HepG2 (cell line): ENCODE measurements around the gene IFI35. TPM values are rescaled to one million over a fixed set of nuclear protein-coding genes. Genes with fewer than 3 reads are reported as not detected.

Experiments used
- ATAC-seq: fragments of 200-7000 bp; cut with Tn5 transposase; 3 replicates; pipeline ENCODE4 v1.9.1; 2020; ENCODE audit warnings: mild to moderate bottlenecking, moderate library complexity
- BruUV-seq: library from RNA; stranded (reverse); fragments of 400-500 nt; replicated peaks from 2 replicates; lab custom pipeline; 2021; lab: Mats Ljungman, UMichigan
- CTCF ChIA-PET: fragments of 300-600 bp; formaldehyde crosslinking; extraction: SDS; loops from one replicate; lab custom pipeline; 2021; ENCODE audit warnings: low total read pairs, inconsistent platforms, low intra/inter-chr PET ratio; lab: Yijun Ruan, JAX
- POLR2A ChIA-PET: fragments of 350-600 bp; sonication (Branson Sonifier 250); formaldehyde crosslinking; loops from one replicate; lab custom pipeline; 2020; ENCODE audit warnings: antibody characterized with exemption, inconsistent platforms; lab: Yijun Ruan, JAX
- DNase-seq: peaks from one replicate; pipeline ENCODE4 v3.0.0-alpha.2; 2015; ENCODE audit warnings: low spot score
- FAIRE-seq: peaks from 3 replicates; lab custom pipeline; 2011; peaks lifted over from hg19 to GRCh38; lab: Jason Lieb, UNC
- H2AFZ ChIP-seq: one replicate; pipeline ENCODE4 v1.6.1; 2011; ENCODE audit warnings: low read length, inconsistent platforms
- H3K27ac ChIP-seq: fragments of 300-600 bp; 3 replicates; pipeline ENCODE4 v1.8.0; 2011; ENCODE audit warnings: mixed run types, mild to moderate bottlenecking, mixed read lengths, low read length, inconsistent platforms; ENCODE audit not compliant: insufficient read depth; ENCODE audit errors: extremely low read length
- H3K27me3 ChIP-seq, 2 experiments: fragments of 200-600 bp in 1 of 2; 2 replicates in 1 of 2; 3 replicates in 1 of 2; pipeline versions ENCODE4 v1.6.0 to v1.8.0; 2011; ENCODE audit warnings: low read length in 2 of 2, mild to moderate bottlenecking in 2 of 2, moderate library complexity in 2 of 2, inconsistent platforms in 1 of 2; ENCODE audit not compliant: insufficient read depth in 2 of 2, control insufficient read depth in 1 of 2
- H3K36me3 ChIP-seq, 2 experiments: fragments of 200-600 bp in 1 of 2; replicated peaks in 1 of 2; 2 replicates in 1 of 2; 3 replicates in 1 of 2; pipeline versions ENCODE4 v1.5.1 to v1.8.0; 2011; ENCODE audit warnings: low read length in 2 of 2, inconsistent platforms in 1 of 2; ENCODE audit not compliant: insufficient read depth in 2 of 2, control insufficient read depth in 1 of 2
- H3K4me1 ChIP-seq: 2 replicates; pipeline ENCODE4 v1.5.1; 2012; ENCODE audit warnings: low read length, inconsistent platforms; ENCODE audit not compliant: insufficient read depth
- H3K4me2 ChIP-seq: 2 replicates; pipeline ENCODE4 v1.6.0; 2011; ENCODE audit warnings: low read depth, low read length, inconsistent platforms
- H3K4me3 ChIP-seq, 3 experiments: fragments of 200-600 bp in 1 of 3; sonication (generic), shearing (Covaris generic) in 1 of 3; replicated peaks in 1 of 3; 2 replicates each; pipeline ENCODE4 v1.5.1; 2011 to 2016; ENCODE audit warnings: low read length in 3 of 3, inconsistent platforms in 2 of 3, low read depth in 2 of 3, mild to moderate bottlenecking in 2 of 3, control low read depth in 1 of 3, mixed read lengths in 1 of 3; ENCODE audit not compliant: insufficient read depth in 1 of 3
- H3K79me2 ChIP-seq: one replicate; pipeline ENCODE4 v1.6.1; 2011; ENCODE audit warnings: low read length, inconsistent platforms; ENCODE audit not compliant: insufficient read depth
- H3K9ac ChIP-seq: 2 replicates; pipeline ENCODE4 v1.6.0; 2011; ENCODE audit warnings: mild to moderate bottlenecking, low read depth, low read length, inconsistent platforms; ENCODE audit not compliant: insufficient read depth
- H3K9me3 ChIP-seq: 2 replicates; pipeline ENCODE4 v1.5.1; 2012; ENCODE audit warnings: mild to moderate bottlenecking, low read length
- H4K20me1 ChIP-seq: 2 replicates; pipeline ENCODE4 v1.6.0; 2011; ENCODE audit warnings: inconsistent platforms, mild to moderate bottlenecking, low read length, moderate library complexity; ENCODE audit not compliant: insufficient read depth
- CEBPB ChIP-seq: IDR thresholded peaks from 2 replicates; pipeline ENCODE4 v1.6.1; 2011; ENCODE audit warnings: low read depth, low read length, improper control_type of control experiment, borderline replicate concordance
- ETV6 ChIP-seq: sonication (generic); formaldehyde crosslinking; conservative IDR thresholded peaks from 2 replicates; pipeline ENCODE4 v1.4.0; 2020; ENCODE audit warnings: missing genetic modification reagents
- KDM5B ChIP-seq: sonication (generic); formaldehyde crosslinking; IDR thresholded peaks from 2 replicates; pipeline ENCODE4 v1.4.0; 2020; ENCODE audit warnings: missing genetic modification reagents, mild to moderate bottlenecking, borderline replicate concordance
- KLF6 ChIP-seq: IDR thresholded peaks from 2 replicates; pipeline ENCODE4 v1.8.0; 2016; ENCODE audit warnings: missing biosample characterization, missing genetic modification reagents
- SOX6 ChIP-seq, 2 experiments: fragments of 450-650 bp in 1 of 2; sonication (generic) in 1 of 2; formaldehyde crosslinking in 1 of 2; IDR thresholded peaks; 2 replicates each; pipeline versions ENCODE4 v1.4.0 to v1.6.1; 2017 to 2020; ENCODE audit warnings: antibody characterized with exemption in 1 of 2, mild to moderate bottlenecking in 1 of 2, missing genetic modification reagents in 1 of 2
- ZFP36L2 ChIP-seq: sonication (generic); formaldehyde crosslinking; IDR thresholded peaks from 2 replicates; pipeline ENCODE4 v1.4.0; 2020; ENCODE audit warnings: missing genetic modification reagents
- ZNF143 ChIP-seq: sonication (generic); formaldehyde crosslinking; IDR thresholded peaks from 2 replicates; pipeline ENCODE4 v1.4.0; 2020; ENCODE audit warnings: missing genetic modification reagents
- ZNF878 ChIP-seq: sonication (generic); formaldehyde crosslinking; IDR thresholded peaks from 2 replicates; pipeline ENCODE4 v1.8.1; 2023; ENCODE audit warnings: mild to moderate bottlenecking, missing genetic modification reagents, moderate library complexity
- WGBS: methylation state at CpG from one replicate; pipeline ENCODE4 v1.1.6; 2017; ENCODE audit warnings: low lambda C conversion rate; 5-methylcytosine and 5-hydroxymethylcytosine counted together
- in situ Hi-C: cut with HindIII; loops from 2 replicates; pipeline ENCODE4 v1.10.0; 2017; ENCODE audit warnings: low pct_unique_long_range_greater_than_20kb; ENCODE audit not compliant: extremely low pct_ligation_motif_present
- intact Hi-C: fragments of 100-400 bp; cut with micrococcal nuclease; formaldehyde crosslinking; loops from one replicate; pipeline ENCODE4 v1.10.0; 2022; ENCODE audit not compliant: unreplicated experiment
- polyA plus RNA-seq, 8 experiments: library from polyadenylated mRNA; depleted of rRNA in 3 of 8; stranded (reverse) in 7 of 8; unstranded in 1 of 8; fragments of >200 nt; fragmentation: Illumina TruSeq in 4 of 8; extraction: Trizol in 4 of 8; gene quantifications; 2 replicates each; pipeline versions ENCODE4 v1.2.1 to v1.2.3, GENCODE V29; 2011 to 2016; ENCODE audit warnings: low read depth in 4 of 8, missing spikeins in 1 of 8, mixed read lengths in 1 of 8; ENCODE audit not compliant: insufficient read depth in 1 of 8
- total RNA-seq, 5 experiments: library from RNA; depleted of rRNA; stranded (reverse); fragments of >200 nt; fragmentation: Illumina TruSeq; extraction: Trizol; gene quantifications; 2 replicates each; pipeline ENCODE4 v1.2.3, GENCODE V29; 2016; ENCODE audit warnings: low read depth in 1 of 5

The IFI35 gene
- total and polyA plus RNA-seq, 2 of the 13 experiments (the other 11 are each of a cell fraction or from before 2014, with no cell fraction given) = 28.9 to 38.1 TPM

DNA sequence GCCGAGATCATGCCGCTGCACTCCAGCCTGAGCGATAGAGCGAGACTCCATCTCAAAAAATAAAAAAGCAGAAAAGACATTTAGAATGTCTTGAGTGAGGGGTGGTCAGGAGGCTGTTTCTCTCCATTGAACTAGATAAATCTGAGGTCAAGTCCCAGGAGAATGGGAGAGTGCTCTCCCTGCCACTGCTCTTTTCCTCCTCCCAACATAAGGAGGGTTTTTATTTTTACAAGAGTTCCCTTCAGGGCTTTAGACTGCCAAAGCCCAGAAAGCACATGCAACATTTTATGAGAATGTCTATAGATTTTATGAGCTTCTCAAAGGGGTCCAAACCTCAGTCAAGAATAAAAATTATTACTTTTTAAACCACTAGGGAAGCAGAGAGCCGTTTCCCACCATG is 20.0 kb downstream of the IFI35 start:
- Histone ChIP-seq H3K4me3 (no peak overlapping the region), H3K4me2 (no peak overlapping the region), H4K20me1 (no peaks in the 10 kb centered on the region), H2AFZ (no peak overlapping the region), H3K9me3 (no peaks in the 10 kb centered on the region), H3K27me3 (no peaks in the 10 kb centered on the region; a peak in 1 of 5 replicates), H3K9ac (no peak overlapping the region), H3K4me1 (peaks cover 54% of the 10 kb centered on the region), H3K27ac (no peak overlapping the region), H3K79me2 (peaks cover 1% of the 10 kb centered on the region), H3K36me3 (no peaks in the 10 kb centered on the region)
- in situ Hi-C loops = no loop called here
- 74% methylated on average over 5 of the region's 5 CpGs for WGBS
- ATAC-seq (no peak), DNase-seq (no peak), FAIRE-seq (no peak)
- ChIA-PET POLR2A (interaction anchor here (1.4 to 3.6 kb wide), 5 partner anchors 15 to 185 kb away, joined by 3 to 16 read pairs (median 5); partner anchors contain the start of genes RPL27 and TMEM106A), CTCF (no interaction called here)
- intact Hi-C loops = no loop called here
- no TSS peak for BruUV-seq
- TF ChIP-seq SOX6 (IDR thresholded peaks at IDR 0.05) (no peak), SOX6 (CRISPR knock-in tag; IDR thresholded peaks at IDR 0.05) (no peak), ZNF878 (CRISPR knock-in tag) (no peak), ZNF143 (no peak), CEBPB (no peak), KLF6 (no peak)

DNA sequence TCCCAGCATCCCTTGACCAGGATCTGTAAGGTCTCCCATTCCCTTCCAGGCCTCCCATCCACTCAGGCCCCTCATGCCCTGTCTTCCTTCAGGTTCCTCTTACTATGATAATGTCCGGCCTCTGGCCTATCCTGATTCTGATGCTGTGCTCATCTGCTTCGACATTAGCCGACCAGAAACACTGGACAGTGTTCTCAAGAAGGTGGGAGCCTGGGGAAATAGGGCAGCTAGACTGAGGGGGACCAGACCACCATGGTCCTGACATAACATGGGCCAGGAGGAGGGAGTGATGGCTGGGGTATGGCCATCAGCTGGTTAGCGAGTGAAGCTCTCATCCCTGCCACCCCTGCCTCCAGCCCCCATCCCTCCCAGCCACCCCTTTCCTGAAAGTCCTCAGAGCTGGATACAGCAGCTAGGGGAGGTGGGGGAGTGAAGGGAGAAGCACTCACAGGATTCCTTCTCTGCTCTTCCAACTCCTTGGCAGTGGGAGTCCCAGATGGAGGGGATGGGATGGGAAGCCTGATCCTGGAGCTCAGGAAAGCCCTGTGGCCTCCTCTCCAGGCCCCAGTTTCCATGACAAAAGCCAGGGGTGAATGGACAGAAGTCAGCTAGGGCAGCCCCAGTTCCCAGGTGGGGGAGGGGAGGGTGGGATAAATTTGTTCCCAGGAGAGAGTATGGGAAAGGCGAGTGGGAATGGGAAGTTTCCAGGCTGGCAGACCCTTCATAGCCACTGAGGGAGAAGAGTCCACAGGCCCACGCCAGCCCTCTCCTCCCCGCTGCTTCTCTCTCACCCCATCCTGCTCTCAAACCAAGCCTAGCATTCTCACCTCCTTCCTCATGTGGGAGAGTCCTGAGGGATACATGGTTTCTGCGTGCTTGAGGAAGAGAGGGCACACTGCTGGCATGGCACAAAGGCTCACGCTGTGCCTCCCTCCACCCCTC is 20.8 kb downstream of the IFI35 start:
- Histone ChIP-seq H3K27me3 (no peaks in the 10 kb centered on the region), H3K79me2 (no peaks in the 10 kb centered on the region), H2AFZ (no peak overlapping the region), H3K27ac (no peak overlapping the region), H4K20me1 (no peaks in the 10 kb centered on the region), H3K4me2 (peak overlapping the region; percentile 92), H3K36me3 (no peaks in the 10 kb centered on the region), H3K9me3 (no peaks in the 10 kb centered on the region), H3K4me1 (peaks cover 54% of the 10 kb centered on the region), H3K4me3 (no peak overlapping the region)
- DNase-seq = no peak
- FAIRE-seq = no peak
- in situ Hi-C loops (no loop called here), intact Hi-C loops (loop anchor here (2.0 kb wide), 1 partner anchor 41 kb away; no protein-coding TSS in a partner anchor)
- POLR2A ChIA-PET = interaction anchor here (1.0 to 3.9 kb wide), 7 partner anchors 12 to 289 kb away, joined by 3 to 22 read pairs (median 5); partner anchors contain the start of genes RPL27 and TMEM106A
- no TSS peak for BruUV-seq
- ATAC-seq = no peak; the same call in 2 of the 3 replicates
- TF ChIP-seq KDM5B (CRISPR knock-in tag) (0 out of 2 replicates have a peak, but pooled peaks have one; percentile 3), ZFP36L2 (no peak), ETV6 (CRISPR knock-in tag) (no peak)
- TF ChIP-seq, all 625 proteins: peak for 1
- CTCF ChIA-PET = no interaction called here
- WGBS = 68% methylated on average over 9 of the region's 9 CpGs
- H3K9ac ChIP-seq = no peak overlapping the region
